ENCODE data around the gene RGL1.

The RGL1 gene

DNA sequence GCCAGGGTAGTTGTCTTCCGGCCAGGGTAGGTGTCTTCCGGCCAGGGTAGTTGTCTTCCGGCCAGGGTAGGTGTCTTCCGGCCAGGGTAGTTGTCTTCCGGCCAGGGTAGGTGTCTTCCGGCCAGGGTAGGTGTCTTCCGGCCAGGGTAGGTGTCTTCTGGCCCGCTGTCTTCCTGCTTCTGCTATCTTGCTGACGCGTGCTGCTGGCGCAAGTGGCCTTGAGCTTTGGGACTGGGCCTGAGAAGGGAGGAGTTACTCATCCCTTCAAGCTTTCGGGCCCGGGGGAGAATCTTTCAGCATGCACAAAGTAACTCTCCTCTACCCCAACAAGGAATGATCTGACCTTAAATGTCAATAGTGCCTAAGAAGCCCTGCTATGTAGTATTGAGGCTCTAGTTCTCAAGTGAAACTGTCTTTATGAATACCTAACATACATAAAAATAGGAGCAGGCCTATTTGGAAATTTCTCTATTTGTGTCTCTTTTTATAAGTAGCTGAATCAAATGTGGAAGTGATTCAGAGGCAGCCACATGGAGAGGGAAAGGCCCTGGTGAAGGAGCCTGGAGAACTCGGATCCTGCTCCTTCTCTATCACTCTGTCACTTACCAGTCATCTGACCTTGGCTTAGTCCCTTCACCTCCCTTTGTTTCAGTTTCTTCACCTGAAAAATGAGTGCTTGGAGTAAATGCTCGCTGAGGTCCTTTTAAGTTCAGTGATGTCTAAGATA lies 65.6 kb downstream of the RGL1 start:
- no peak for DNase-seq

- DNase-seq = no peak
Observed at GRCh38 chr1:183871142-183871541, 66.2 kb downstream of the RGL1 start.

DNA sequence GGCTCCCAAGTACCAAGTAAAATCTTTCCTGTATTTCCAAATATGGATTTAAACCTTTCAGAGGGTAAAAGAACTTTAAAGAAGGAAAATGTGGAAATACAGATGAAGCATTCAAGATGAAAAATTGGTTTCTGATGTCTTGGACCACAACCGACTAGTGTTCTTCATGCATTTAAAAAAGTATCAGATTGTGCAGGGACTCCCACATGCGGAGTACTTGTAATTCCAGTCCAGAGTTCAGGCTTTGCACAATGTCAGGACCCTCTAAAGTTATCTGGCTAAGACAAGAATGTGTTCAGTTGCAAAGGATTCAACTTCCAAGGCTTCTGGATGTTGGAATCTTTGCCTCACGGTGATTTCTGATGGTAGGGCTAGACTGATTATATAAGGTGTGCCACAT lies 66.7 kb downstream of the RGL1 start:
- DNase-seq = no peak

DNA sequence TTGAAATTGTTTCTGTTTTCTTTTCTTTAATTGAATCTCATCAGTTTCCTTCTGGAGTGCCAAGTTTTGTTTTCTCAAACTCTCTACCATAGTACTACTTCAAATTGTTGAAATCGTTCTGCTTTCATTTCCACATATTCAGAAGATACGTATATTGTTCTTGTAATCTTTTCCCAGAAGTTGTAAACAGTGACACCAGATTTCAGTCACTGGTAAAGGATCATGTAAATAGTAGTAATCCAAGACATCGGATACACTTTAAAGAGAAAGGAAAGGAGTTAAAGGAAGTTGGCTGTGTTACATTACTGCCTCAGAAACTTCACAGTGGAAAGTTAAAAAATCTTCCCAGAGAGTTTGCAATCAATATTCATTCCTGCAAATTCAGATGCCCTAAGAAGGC lies 67.5 kb downstream of the RGL1 start:
- no peak for DNase-seq

- peak; percentile 24 for DNase-seq
Observed at GRCh38 chr1:183873642-183874041, 68.7 kb downstream of the RGL1 start.

GRCh38 chr1:183876309-183876708 lies 71.4 kb downstream of the RGL1 start:
- DNase-seq = no peak

DNA sequence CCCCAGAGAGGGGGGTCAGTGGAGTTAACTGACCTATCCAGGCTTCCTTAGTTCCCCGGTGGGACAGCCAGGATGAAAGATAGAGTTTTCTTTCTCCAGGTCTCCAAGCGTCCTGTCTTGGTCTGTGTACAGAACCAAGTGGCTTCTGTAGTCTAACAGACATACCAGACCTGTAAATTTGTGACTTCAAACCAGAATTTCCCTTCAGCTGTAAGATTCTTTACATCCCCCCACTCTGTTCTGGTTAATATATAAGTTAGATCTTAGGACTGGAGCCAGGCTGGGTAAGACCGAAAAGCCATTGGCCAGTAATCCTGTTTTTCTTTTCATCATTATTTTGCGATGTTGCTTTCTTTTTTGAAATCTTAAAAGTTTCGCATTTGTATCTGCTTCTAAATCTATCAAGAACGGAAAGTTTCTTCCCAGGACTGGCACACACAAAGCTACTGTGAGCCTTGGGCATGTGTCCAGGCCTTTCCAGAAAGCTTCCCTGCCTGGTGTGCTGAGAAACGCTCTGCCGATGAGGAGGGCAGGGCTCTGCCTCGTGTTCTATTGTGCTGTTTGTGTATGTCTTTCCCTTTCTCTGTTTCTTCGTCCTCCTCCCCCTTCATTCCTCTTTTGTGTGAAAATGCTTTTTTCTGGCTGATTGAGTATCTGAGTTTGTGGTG lies 72.3 kb downstream of the RGL1 start:
- no peak for DNase-seq

DNA sequence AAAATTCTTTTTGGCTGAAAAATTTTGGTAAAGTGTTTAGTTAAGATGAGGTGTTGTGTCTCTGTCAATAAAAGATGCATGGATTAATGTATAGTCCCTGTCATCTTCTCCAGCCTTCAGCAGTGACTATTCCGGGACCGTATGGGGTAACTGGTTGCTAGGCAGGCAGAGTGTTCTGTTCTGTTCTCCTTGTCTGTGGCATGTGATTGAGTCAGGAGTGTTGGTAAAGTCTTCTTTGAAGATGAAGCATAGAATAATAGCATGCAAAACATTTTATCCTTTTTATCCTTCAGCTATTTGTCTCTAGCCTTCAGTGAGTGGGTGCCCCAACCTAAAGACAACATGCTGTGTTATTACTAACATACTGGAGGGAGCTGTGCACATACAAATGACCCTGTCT lies 74.6 kb downstream of the RGL1 start:
- no peak for DNase-seq

DNA sequence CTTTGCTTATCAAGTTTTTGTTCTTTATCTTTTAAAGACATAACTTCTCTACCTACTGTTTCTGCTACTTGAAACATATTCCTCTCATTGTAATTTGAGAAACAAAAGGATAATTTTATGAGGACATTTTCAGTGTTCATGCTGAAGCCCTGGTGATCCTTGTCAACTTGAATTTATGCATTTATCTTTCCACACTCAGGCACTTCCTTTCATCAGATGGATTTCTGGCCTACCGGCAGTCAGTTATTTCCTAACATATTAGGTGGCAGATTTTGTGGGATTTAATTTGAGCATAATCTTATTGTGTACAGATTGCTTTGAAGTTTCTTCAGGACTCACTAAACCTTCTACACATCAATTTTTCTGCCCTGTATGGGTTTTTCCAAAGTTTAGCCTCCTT lies 75.0 kb downstream of the RGL1 start:
- DNase-seq = no peak

DNA sequence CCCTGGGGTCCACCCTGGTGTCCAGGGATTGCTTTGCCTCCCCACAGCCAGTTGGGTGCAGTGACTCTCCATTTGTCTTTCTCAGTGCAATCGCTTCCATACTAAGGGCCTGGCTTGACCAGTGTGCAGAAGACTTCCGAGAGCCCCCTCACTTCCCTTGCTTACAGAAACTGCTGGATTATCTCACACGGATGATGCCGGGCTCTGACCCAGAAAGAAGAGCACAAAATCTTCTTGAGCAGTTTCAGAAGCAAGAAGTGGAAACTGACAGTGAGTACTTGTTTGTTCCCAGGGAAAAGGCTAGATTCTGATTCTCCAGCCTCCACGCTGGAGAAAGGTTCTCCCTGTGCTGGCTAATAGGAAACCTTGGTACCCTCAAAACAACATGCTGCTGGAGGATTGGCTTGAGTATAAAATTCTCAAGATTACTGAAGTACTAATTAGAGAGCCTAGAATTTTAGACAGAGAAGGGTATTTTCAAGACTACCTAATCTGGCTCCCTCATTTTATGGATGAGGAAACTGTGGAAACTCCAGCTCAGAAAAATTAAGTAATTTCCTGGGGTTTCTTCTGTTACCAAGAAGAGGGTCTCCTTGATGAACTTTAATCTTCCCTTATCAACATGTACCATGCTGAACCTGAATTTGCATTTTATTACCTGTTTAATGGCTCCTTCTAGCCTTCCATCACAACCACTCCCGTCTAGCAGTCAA lies 75.8 kb downstream of the RGL1 start:
- no peak for DNase-seq

DNA sequence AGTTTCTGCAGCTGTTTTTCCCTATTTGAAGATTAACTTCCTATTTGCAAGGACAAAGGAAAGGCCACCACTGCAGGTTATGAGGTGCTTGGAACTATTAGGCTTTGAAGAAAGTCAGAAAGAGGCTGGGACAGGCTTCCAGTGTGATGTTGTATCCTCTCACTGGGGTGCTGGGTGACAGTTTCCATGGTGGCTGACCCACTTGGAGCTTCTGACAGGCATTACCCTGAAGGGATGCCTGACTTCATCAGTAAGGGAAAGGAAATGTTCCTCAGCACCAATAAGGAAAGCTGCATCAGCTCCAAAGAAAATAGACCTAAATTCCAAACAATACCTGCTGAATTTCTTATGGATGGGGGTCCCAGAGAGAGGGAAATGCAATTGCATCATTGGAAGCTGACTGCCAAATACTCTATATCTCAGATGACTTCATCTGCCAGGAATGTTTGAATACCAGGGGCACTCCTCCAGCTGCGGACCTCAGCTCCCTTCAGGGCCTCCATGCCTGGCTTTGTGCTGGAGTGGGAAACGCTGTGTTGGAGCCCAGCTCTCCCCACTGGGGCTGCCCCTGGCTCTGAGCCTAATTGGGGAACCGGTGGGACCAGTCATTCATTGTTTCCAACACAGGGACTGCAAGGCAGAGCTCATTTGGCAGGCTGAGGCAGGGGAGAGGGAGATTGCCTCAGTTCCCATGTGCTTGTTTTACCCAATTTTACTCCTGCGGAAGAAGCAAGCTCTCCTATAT lies 76.6 kb downstream of the RGL1 start:
- DNase-seq = no peak

- no peak for DNase-seq
Observed at GRCh38 chr1:183882335-183883167, 77.6 kb downstream of the RGL1 start.

DNA sequence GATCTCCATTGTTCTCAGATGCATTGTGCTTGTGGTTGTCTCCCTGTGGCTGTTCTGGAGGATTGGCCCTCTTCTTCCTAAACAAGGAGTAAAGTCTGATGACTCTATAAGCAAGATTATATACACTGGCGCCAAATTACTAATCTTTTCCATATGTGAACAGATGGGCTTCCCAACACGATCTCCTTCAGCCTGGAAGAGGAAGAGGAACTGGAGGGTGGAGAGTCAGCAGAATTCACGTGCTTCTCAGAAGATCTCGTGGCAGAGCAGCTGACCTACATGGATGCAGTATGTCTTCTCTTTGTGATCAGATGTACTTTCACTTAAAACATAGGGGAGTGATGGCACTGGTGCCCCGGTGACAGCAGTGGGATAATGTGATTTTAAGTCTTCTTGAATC lies 78.7 kb downstream of the RGL1 start:
- DNase-seq = no peak

DNA sequence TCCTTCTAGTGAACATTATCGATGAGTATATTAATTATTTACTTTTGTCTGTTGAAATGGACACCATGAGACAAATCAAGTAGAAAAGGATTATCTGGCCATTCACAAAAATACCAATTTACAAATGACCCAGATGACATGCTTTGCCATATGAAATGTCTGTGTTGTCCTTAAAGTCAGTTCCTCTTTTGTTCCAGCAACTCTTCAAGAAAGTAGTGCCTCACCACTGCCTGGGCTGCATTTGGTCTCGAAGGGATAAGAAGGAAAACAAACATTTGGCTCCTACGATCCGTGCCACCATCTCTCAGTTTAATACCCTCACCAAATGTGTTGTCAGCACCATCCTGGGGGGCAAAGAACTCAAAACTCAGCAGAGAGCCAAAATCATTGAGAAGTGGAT lies 79.6 kb downstream of the RGL1 start:
- no peak for DNase-seq

DNA sequence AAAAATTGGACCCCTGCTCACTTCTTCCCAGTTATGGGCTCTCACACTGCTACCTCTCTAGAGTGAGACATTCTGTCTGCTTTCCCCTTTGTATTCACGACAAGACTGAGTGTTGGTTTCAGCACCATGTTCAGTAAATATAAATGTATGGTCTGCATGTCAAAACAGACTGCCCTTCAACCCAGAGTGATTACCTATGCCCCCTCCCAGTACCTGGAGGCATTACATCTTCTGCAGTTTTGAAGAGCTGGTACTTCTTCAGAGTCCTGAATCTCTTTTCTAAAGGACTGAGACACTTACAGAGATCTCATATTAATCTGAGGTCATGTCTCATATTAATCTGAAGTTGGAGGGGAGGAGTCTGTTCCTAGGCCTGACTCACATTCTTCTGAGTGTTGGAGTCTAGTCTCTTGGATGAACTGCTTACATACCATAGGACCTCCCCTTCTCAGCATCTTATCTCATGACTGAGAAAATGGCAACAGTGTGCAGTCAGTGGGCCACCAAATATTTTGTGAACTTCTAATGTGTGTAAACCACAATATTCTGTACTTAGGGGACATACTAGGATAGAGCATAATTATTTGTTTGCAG lies 80.3 kb downstream of the RGL1 start:
- DNase-seq = no peak

DNA sequence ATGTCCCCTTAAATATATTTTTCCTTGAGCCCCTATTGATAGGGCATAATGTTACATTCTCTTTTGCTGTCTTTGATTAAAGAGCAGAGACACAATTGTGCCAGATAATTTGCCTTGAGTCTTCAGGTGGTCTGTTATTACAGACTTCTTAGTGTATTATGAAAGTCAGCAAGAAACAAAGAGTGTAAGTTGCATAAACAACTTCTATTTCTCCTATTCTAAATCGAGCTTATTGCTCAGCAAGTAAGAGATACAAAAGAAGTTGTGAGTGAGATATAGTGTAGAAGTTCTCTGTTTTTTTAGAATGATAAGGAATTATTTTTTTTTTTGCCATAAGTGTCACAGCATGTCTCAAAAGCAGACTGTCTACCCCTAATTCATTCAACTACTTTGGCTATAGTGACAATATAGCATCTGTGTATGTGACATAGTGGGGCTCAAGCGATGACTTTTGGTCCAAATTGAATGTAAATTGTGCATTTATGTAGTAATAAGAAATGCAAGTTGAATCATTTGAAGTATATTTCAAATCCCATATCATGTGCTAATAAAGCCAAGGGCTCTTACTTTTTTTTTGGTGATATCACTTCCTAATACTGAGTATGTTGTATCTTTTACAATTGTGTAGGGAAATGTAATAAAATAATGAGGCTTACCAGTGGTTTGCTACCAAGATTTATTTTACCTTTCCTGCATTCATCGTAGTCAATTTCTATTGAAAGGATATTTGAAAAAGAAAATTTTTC lies 81.3 kb downstream of the RGL1 start:
- no peak for DNase-seq

DNA sequence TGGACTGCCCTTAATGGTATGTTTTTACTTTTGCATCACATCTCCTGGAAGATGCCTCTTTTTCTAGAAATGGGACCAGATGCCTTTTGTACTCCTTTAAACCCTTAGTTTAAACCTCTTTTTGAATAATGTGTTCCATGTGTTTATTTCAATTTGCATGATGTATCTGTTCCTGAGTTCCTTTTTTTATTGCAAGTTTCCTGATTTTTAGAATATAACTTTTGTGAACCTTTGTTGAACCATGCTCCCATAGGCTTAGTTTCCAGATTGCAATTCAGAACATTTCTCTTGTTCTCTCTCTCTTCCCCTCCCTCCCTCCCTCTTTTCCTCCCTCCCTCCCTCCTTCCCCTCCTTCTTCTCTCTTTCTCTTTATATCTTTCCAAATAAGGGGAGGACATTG lies 81.9 kb downstream of the RGL1 start:
- no peak for DNase-seq

DNA sequence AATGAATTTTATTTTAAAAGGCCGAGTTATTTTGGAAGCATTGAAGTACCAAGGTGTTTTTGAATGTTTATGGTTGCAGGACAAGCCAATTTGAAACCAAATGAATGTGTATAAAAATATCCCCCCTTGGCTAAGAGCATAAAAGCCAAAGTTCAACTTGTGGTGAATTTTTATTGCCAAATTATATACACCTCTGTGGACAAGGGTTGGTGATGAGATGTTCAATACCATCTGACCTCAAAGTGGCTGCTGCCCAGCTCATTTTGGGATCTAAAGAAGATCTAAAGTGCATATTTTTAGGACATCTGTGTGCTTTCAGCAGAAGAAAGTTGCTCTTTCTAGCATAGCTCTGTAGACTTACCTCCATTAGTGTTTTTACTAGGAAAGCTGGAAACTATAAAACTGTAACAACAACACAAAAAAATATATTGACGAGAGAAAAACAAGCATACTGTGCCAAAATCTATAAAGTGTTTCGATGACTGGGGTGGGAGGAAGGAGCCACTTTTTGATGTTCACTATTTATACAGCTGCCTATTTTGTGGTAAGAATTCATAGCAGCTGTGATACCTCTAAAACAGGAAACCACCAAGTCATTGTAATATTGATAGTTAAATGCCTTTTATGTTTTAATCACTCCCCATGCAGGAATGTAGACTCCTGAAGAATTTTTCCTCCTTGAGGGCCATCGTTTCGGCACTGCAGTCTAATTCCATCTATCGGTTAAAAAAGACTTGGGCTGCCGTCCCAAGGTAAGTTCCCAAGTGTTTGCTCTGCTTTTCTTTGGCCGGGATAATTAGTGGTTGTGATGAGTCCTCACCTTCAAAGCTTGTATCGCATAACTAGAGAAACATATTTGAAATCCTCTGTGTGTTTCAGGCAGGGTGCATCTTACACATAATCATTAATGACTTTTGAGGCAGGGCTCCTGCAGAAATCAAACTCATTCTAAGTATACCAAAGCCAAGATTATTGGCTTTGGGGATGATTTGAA lies 83.2 kb downstream of the RGL1 start:
- no peak for DNase-seq

DNA sequence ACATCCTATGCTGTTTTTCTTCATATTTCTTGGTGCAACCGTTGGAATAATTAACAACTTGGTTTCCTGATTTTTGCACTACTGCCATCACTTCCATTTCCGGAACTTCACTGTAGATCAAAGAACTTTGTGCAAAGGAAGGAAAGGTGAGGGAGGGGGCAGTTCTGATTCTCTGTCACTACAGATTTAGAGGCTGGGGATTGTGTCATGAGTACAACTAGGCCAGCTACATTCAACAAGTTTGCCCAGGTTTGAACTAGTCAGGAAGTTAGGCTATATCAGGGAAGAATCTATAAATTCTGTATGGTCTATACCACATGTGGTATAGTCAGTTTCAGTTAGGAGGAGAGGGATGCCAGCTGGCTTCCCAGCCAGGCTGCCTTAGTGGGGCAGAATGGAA lies 84.2 kb downstream of the RGL1 start:
- no peak for DNase-seq

All from hematopoietic multipotent progenitor cell treated with erythropoietin and hydrocortisone succinate and interleukin-3 and kit ligand, for 6 days (in vitro differentiated cells).